OCI-LY7 (cell line): ENCODE measurements around the gene IER5. TPM values are rescaled to one million over a fixed set of nuclear protein-coding genes. Genes with fewer than 3 reads are reported as not detected.
A peak's percentile ranks its signal among the peaks of the same experiment; 100 is the strongest.

Source experiments
- BruUV-seq: library from RNA; stranded (reverse); fragments of 400-500 nt; replicated peaks from 2 replicates; lab custom pipeline; 2021; lab: Mats Ljungman, UMichigan
- CTCF ChIA-PET: fragments of 300-600 bp; sonication (Branson Sonifier 250); formaldehyde crosslinking; loops from one replicate; lab custom pipeline; 2022; ENCODE audit warnings: antibody characterized with exemption; ENCODE audit not compliant: unreplicated experiment; lab: Charles Lee
- POLR2A ChIA-PET: fragments of 300-600 bp; sonication (Branson Sonifier 250); formaldehyde crosslinking; loops from one replicate; lab custom pipeline; 2022; ENCODE audit warnings: antibody characterized with exemption; lab: Charles Lee
- DNase-seq: peaks from one replicate; pipeline ENCODE4 v3.0.0-alpha.2; 2015; ENCODE audit warnings: low spot score
- H2AFZ ChIP-seq: fragments of 200-600 bp; sonication (generic), shearing (Covaris generic); 2 replicates; pipeline ENCODE4 v1.6.1; 2014; ENCODE audit warnings: mild to moderate bottlenecking, antibody characterized with exemption, low read length, moderate library complexity
- H3K27ac ChIP-seq: fragments of 200-600 bp; sonication (generic); 2 replicates; pipeline ENCODE4 v1.5.1; 2014; ENCODE audit warnings: mixed run types, low read depth, mild to moderate bottlenecking, moderate library complexity, low read length, inconsistent platforms; ENCODE audit not compliant: poor library complexity, severe bottlenecking
- H3K36me3 ChIP-seq: fragments of 200-600 bp; sonication (generic); 2 replicates; pipeline ENCODE4 v1.6.1; 2014; ENCODE audit warnings: mild to moderate bottlenecking, antibody characterized with exemption, low read length, moderate library complexity, mixed read lengths; ENCODE audit not compliant: insufficient read depth
- H3K4me1 ChIP-seq: fragments of 200-600 bp; sonication (generic); 2 replicates; pipeline ENCODE4 v1.5.1; 2014; ENCODE audit warnings: mild to moderate bottlenecking, low read length; ENCODE audit not compliant: insufficient read depth, poor library complexity, severe bottlenecking
- H3K4me2 ChIP-seq: fragments of 200-600 bp; sonication (generic); 2 replicates; pipeline ENCODE4 v1.6.1; 2014; ENCODE audit warnings: mild to moderate bottlenecking, low read length
- H3K4me3 ChIP-seq: fragments of 200-600 bp; sonication (generic); 2 replicates; pipeline ENCODE4 v1.5.1; 2014; ENCODE audit warnings: mild to moderate bottlenecking, low read depth, low read length; ENCODE audit not compliant: poor library complexity, severe bottlenecking
- H3K79me2 ChIP-seq: fragments of 200-600 bp; sonication (generic); 2 replicates; pipeline ENCODE4 v1.6.1; 2016; ENCODE audit warnings: low read depth, mild to moderate bottlenecking, low read length, moderate library complexity, mixed read lengths; ENCODE audit not compliant: insufficient read depth
- H3K9me2 ChIP-seq: fragments of 200-600 bp; sonication (generic); 2 replicates; pipeline ENCODE4 v1.6.1; 2016; ENCODE audit warnings: mild to moderate bottlenecking, low read length, mixed read lengths; ENCODE audit not compliant: insufficient read depth
- H3K9me3 ChIP-seq: fragments of 200-600 bp; sonication (generic); 2 replicates; pipeline ENCODE4 v1.6.1; 2014; ENCODE audit warnings: mild to moderate bottlenecking, mixed run types, low read length, mixed read lengths
- H4K20me1 ChIP-seq: fragments of 200-600 bp; sonication (generic); 2 replicates; pipeline ENCODE4 v1.6.1; 2014; ENCODE audit warnings: mild to moderate bottlenecking, antibody characterized with exemption, low read length, moderate library complexity, mixed read lengths; ENCODE audit not compliant: insufficient read depth
- EZH2phosphoT487 ChIP-seq: fragments of 200-600 bp; sonication (generic); IDR thresholded peaks from 2 replicates; pipeline ENCODE4 v1.6.1; 2018; ENCODE audit warnings: low read depth, borderline replicate concordance, mild to moderate bottlenecking, mixed run types, antibody characterized with exemption, low read length, moderate library complexity, mixed read lengths
- intact Hi-C: fragments of 100-400 bp; cut with micrococcal nuclease; formaldehyde crosslinking; loops from one replicate; pipeline ENCODE4 v1.10.0; 2022; ENCODE audit not compliant: unreplicated experiment
- total RNA-seq, 2 experiments: library from RNA; depleted of rRNA in 1 of 2; stranded (reverse); fragments of >200 nt in 1 of 2; shearing (Covaris generic) in 1 of 2; gene quantifications; 2 replicates each; pipeline ENCODE4 v1.2.3, GENCODE V29; 2014 to 2022
- TF ChIP-seq, protein P1 (sequence below): fragments of 200-600 bp; sonication (generic); conservative IDR thresholded peaks from 2 replicates; pipeline ENCODE4 v1.5.1; 2014; ENCODE audit warnings: mild to moderate bottlenecking, antibody characterized with exemption, low read length, moderate library complexity, mixed read lengths

IER5 gene
- total RNA-seq, 2 experiments from 2014 or later: 7.2 to 14.3 TPM

DNA sequence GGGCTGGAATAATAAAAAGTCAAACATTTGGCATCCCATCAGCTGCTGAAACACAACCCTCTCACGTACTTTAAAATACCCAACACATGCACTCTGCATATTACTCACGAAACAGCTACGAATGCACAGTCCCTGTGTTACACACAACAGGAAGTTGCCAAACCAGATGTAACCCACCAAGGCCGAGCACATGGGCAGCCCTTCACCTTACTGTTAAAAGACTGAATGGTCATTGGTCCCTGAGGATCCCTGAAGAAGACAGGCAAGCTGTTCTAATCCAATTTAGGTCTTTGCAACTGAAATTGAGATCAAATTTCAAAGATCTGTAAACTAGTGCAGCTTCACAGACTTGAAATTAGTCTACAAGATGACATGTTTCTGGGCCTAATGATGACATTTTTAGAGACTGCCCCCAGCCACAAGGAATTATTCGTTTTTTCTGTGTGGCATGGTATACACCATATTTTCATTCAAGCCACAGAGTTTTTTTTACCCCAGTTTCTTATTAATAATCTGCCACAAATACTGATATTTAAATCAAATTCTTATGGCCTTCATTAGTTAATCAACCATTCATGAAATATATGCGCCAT is 25.6 kb upstream of the IER5 start:
- Histone ChIP-seq H3K4me3 (peak overlapping the region; percentile 17), H2AFZ (peak overlapping the region; percentile 90), H3K79me2 (no peaks in the 10 kb centered on the region), H3K9me3 (no peaks in the 10 kb centered on the region), H3K27ac (no peak overlapping the region), H3K36me3 (no peaks in the 10 kb centered on the region), H3K4me1 (peaks cover 16% of the 10 kb centered on the region), H3K4me2 (peak overlapping the region; percentile 67), H4K20me1 (no peaks in the 10 kb centered on the region), H3K9me2 (no peaks in the 10 kb centered on the region)
- intact Hi-C loops: no loop called here
- TF ChIP-seq, protein P1, sequence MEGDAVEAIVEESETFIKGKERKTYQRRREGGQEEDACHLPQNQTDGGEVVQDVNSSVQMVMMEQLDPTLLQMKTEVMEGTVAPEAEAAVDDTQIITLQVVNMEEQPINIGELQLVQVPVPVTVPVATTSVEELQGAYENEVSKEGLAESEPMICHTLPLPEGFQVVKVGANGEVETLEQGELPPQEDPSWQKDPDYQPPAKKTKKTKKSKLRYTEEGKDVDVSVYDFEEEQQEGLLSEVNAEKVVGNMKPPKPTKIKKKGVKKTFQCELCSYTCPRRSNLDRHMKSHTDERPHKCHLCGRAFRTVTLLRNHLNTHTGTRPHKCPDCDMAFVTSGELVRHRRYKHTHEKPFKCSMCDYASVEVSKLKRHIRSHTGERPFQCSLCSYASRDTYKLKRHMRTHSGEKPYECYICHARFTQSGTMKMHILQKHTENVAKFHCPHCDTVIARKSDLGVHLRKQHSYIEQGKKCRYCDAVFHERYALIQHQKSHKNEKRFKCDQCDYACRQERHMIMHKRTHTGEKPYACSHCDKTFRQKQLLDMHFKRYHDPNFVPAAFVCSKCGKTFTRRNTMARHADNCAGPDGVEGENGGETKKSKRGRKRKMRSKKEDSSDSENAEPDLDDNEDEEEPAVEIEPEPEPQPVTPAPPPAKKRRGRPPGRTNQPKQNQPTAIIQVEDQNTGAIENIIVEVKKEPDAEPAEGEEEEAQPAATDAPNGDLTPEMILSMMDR: no peak
- TF ChIP-seq EZH2phosphoT487: no peak
- no peak for DNase-seq
- ChIA-PET POLR2A (interaction anchor here (0.7 to 1.4 kb wide), 2 partner anchors 9 to 91 kb away, joined by 3 to 7 read pairs; no protein-coding TSS in a partner anchor), CTCF (no interaction called here)
- no TSS peak for BruUV-seq

DNA sequence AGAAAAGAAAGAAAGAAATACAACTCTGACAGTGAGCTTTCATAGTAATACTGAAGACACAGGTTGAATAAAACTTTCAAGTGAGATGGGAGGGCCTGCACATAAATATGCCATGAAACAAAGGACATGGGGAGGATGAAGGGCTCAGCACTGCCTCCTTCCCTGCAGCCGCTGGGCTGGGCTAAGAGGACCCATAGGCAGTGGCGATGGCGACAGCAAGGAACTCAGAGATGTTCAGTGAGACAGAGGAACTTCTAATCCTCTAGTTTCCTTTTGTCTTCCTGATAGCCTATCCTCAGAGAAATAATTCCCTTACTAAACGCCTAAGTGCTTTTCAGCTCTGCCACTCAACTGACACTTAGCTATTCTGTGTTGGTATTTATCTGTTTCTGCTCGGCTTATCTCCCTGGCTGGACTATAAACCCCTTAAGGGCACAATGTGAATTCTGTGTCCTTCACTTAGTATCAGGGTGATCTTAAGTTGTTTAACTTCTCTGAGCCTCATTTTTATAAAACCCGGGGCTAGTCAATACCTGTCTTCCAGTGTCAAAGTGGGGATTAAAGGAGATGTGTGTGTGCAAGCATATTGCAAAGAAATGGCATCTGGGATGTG is 24.4 kb upstream of the IER5 start:
- Histone ChIP-seq H2AFZ (no peak overlapping the region), H3K9me3 (no peaks in the 10 kb centered on the region), H3K4me1 (peaks cover 16% of the 10 kb centered on the region), H3K4me2 (no peak overlapping the region), H3K27ac (no peak overlapping the region), H3K9me2 (no peaks in the 10 kb centered on the region), H3K36me3 (no peaks in the 10 kb centered on the region), H4K20me1 (no peaks in the 10 kb centered on the region), H3K4me3 (no peak overlapping the region), H3K79me2 (no peaks in the 10 kb centered on the region)
- BruUV-seq: no TSS peak
- DNase-seq: no peak
- intact Hi-C loops: no loop called here
- TF ChIP-seq, protein P1: no peak
- no peak for TF ChIP-seq EZH2phosphoT487
- ChIA-PET CTCF (no interaction called here), POLR2A (interaction anchor here (0.7 to 1.4 kb wide), 2 partner anchors 10 to 89 kb away, joined by 3 to 7 read pairs; no protein-coding TSS in a partner anchor)

DNA sequence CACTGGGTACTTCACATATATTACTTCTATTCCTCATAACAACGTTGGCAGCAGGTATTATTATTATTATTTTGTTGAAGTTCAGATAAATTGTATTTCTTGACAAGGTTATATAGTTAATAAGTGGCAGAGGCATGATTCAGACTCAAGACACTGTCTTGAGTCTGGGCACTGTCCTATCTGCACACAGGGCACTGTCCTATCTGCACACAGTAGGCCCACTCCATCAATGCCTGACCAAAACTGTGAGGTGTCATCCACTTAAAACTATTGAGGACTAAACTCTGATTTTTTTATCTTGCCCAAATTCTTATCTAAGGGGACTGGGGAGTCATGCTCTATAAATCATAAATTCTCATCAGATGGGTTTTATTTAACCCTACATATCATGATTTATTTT is 23.8 kb upstream of the IER5 start:
- no peaks in the 10 kb centered on the region for H3K9me3 ChIP-seq
- no TSS peak for BruUV-seq
- H2AFZ ChIP-seq: no peak overlapping the region
- no peak for DNase-seq
- H3K9me2 ChIP-seq: no peaks in the 10 kb centered on the region
- no peaks in the 10 kb centered on the region for H3K36me3 ChIP-seq
- H3K4me2 ChIP-seq: no peak overlapping the region
- ChIA-PET CTCF (no interaction called here), POLR2A (no interaction called here)
- no peak overlapping the region for H3K27ac ChIP-seq
- no peak for TF ChIP-seq EZH2phosphoT487
- TF ChIP-seq, protein P1: no peak
- H3K4me1 ChIP-seq: peaks cover 16% of the 10 kb centered on the region
- no peaks in the 10 kb centered on the region for H3K79me2 ChIP-seq
- intact Hi-C loops: no loop called here
- H3K4me3 ChIP-seq: no peak overlapping the region
- H4K20me1 ChIP-seq: no peaks in the 10 kb centered on the region
